ENCODE data around the gene CDC123.
"Not testable (repeated sequence)": the region's sequence is repeated elsewhere in the genome, so short reads cannot be mapped to it uniquely, and the experiment has no call there.

GRCh38 chr10:12250702-12251101 is 54.7 kb downstream of the CDC123 start:
- not testable (repeated sequence) for TF ChIP-seq CTCF, POLR2A, POLR2AphosphoS5 (IDR thresholded peaks at IDR 0.05)
